ENCODE data around the gene MPHOSPH10.

GRCh38 chr2:71103809-71104208 lies 26.6 kb upstream of the MPHOSPH10 start:
- TF ChIP-seq CTCF (conservative IDR thresholded peaks at IDR 0.05 in 1 of 2, IDR thresholded peaks at IDR 0.05 in 1 of 2; ENCODE audit: extremely low read depth in 1 of 2, insufficient read depth in 1 of 2, low read depth in 1 of 2, low read length in 2 of 2) = no peak
- no peak for TF ChIP-seq EZH2 (IDR thresholded peaks at IDR 0.05; ENCODE audit: borderline replicate concordance, low read length)
